NCI-H446 (cell line): Measurements from ENCODE around the gene THAP7.

Experiments
- DNase-seq, 2 experiments: peaks; one replicate each; lab custom pipeline; 2025; lab: John Stamatoyannopoulos, UW

Gene THAP7

GRCh38 chr22:20965104-20965887 lies 36.6 kb downstream of the THAP7 start:
- DNase-seq: no peak

GRCh38 chr22:20964799-20965103 lies 37.2 kb downstream of the THAP7 start:
- no peak for DNase-seq

GRCh38 chr22:20964090-20964798 lies 37.7 kb downstream of the THAP7 start:
- no peak for DNase-seq

- DNase-seq: no peak
These were observed 38.5 kb downstream of the THAP7 start for GRCh38 chr22:20963201-20964052.

GRCh38 chr22:20962491-20962945 lies 39.4 kb downstream of the THAP7 start:
- DNase-seq: no peak

GRCh38 chr22:20960609-20961008 lies 41.3 kb downstream of the THAP7 start:
- no peak for DNase-seq

- DNase-seq: no peak
These were observed 42.1 kb downstream of the THAP7 start for GRCh38 chr22:20959578-20960461.

- DNase-seq: no peak
These were observed 44.1 kb downstream of the THAP7 start for GRCh38 chr22:20957683-20958431.

- no peak for DNase-seq
These were observed 44.7 kb downstream of the THAP7 start for GRCh38 chr22:20957102-20957682.

GRCh38 chr22:20956258-20957101 lies 45.4 kb downstream of the THAP7 start:
- DNase-seq: no peak

GRCh38 chr22:20955548-20955947 lies 46.4 kb downstream of the THAP7 start:
- no peak for DNase-seq

GRCh38 chr22:20953668-20954500 lies 48.0 kb downstream of the THAP7 start:
- no peak for DNase-seq

GRCh38 chr22:20953342-20953608 lies 48.6 kb downstream of the THAP7 start:
- no peak for DNase-seq

GRCh38 chr22:20952544-20953341 lies 49.2 kb downstream of the THAP7 start:
- no peak for DNase-seq

GRCh38 chr22:20951932-20952380 lies 50.0 kb downstream of the THAP7 start:
- no peak for DNase-seq

- DNase-seq: no peak
These were observed 50.6 kb downstream of the THAP7 start for GRCh38 chr22:20951151-20951931.

- no peak for DNase-seq
These were observed 52.2 kb downstream of the THAP7 start for GRCh38 chr22:20949698-20950183.
